ENCODE measurements around the gene SPC25. TPM values are rescaled to one million over a fixed set of nuclear protein-coding genes. Genes with fewer than 3 reads are reported as not detected.

SPC25 gene
- total and polyA plus RNA-seq, 2 of the 13 experiments (the other 11 are each of a cell fraction or from before 2014, with no cell fraction given) = 11.3 to 26.5 TPM

GRCh38 chr2:168890006-168890782 lies at the start of gene SPC25 (continued):
- TF ChIP-seq ZNF879 (CRISPR knock-in tag; IDR thresholded peaks at IDR 0.05) (0 out of 2 replicates have a peak, but pooled peaks have one; percentile 24), SP4 (CRISPR knock-in tag; IDR thresholded peaks at IDR 0.05) (peak; percentile 70; the same call in 1 of the 2 replicates), ZNF792 (CRISPR knock-in tag; IDR thresholded peaks at IDR 0.05) (0 out of 2 replicates have a peak, but pooled peaks have one; percentile 73), USF2 (IDR thresholded peaks at IDR 0.05; ENCODE audit: low read depth, low read length) (0 out of 2 replicates have a peak, but pooled peaks have one; percentile 9), USF2 (CRISPR knock-in tag; IDR thresholded peaks at IDR 0.05; ENCODE audit: borderline replicate concordance) (no peak), RNF2 (conservative IDR thresholded peaks at IDR 0.05; ENCODE audit: low read depth) (0 out of 2 replicates have a peak, but pooled peaks have one; percentile 42), CERS6 (CRISPR knock-in tag; IDR thresholded peaks at IDR 0.05) (no peak), ZNF607 (CRISPR knock-in tag; IDR thresholded peaks at IDR 0.05; ENCODE audit: borderline replicate concordance) (no peak), PAWR (CRISPR knock-in tag; IDR thresholded peaks at IDR 0.05; ENCODE audit: borderline replicate concordance) (no peak), ZNF557 (CRISPR knock-in tag; IDR thresholded peaks at IDR 0.05) (peak; percentile 61; the same call in 1 of the 2 replicates), ZNF234 (CRISPR knock-in tag; conservative IDR thresholded peaks at IDR 0.05) (no peak), GABPB1 (CRISPR knock-in tag; IDR thresholded peaks at IDR 0.05) (peak; percentile 88), HMGA1 (CRISPR knock-in tag; conservative IDR thresholded peaks at IDR 0.05) (no peak), TIGD3 (CRISPR knock-in tag; IDR thresholded peaks at IDR 0.05; ENCODE audit: borderline replicate concordance) (no peak), THAP11 (CRISPR knock-in tag; IDR thresholded peaks at IDR 0.05) (peak; percentile 100), ZNF230 (CRISPR knock-in tag; IDR thresholded peaks at IDR 0.05) (no peak), ZNF10 (CRISPR knock-in tag; IDR thresholded peaks at IDR 0.05; ENCODE audit: borderline replicate concordance, low read depth) (no peak), ZNF24 (IDR thresholded peaks at IDR 0.05) (no peak), ZNF512B (CRISPR knock-in tag; IDR thresholded peaks at IDR 0.05; ENCODE audit: borderline replicate concordance) (no peak)

All from HepG2 (cell line).